Fibroblast of the conjunctiva (primary cell): Measurements from ENCODE around the gene GCK.

Experiments
- DNase-seq: peaks from one replicate; pipeline ENCODE4 v3.0.0-alpha.2; 2010; ENCODE audit warnings: low read depth

The GCK gene

GRCh38 chr7:44222776-44223261 lies 33.6 kb upstream of the GCK start:
- DNase-seq = no peak

- no peak for DNase-seq
Measured at GRCh38 chr7:44222074-44222473, 32.8 kb upstream of the GCK start.

GRCh38 chr7:44221231-44221791 lies 32.1 kb upstream of the GCK start:
- DNase-seq = no peak

- no peak for DNase-seq
Measured at GRCh38 chr7:44220358-44221112, 31.3 kb upstream of the GCK start.

GRCh38 chr7:44220046-44220357 lies 30.8 kb upstream of the GCK start:
- no peak for DNase-seq

GRCh38 chr7:44219371-44220045 lies 30.3 kb upstream of the GCK start:
- no peak for DNase-seq

- no peak for DNase-seq
Measured at GRCh38 chr7:44218418-44219201, 29.4 kb upstream of the GCK start.

- no peak for DNase-seq
Measured at GRCh38 chr7:44217852-44218402, 28.7 kb upstream of the GCK start.

GRCh38 chr7:44217223-44217714 lies 28.0 kb upstream of the GCK start:
- no peak for DNase-seq

GRCh38 chr7:44216521-44217222 lies 27.4 kb upstream of the GCK start:
- DNase-seq = no peak

GRCh38 chr7:44216019-44216418 lies 26.8 kb upstream of the GCK start:
- DNase-seq = no peak

GRCh38 chr7:44215531-44215930 lies 26.3 kb upstream of the GCK start:
- no peak for DNase-seq

- no peak for DNase-seq
Measured at GRCh38 chr7:44213877-44214388, 24.7 kb upstream of the GCK start.

- no peak for DNase-seq
Measured at GRCh38 chr7:44213206-44213876, 24.1 kb upstream of the GCK start.

- no peak for DNase-seq
Measured at GRCh38 chr7:44212581-44213184, 23.4 kb upstream of the GCK start.

GRCh38 chr7:44212018-44212417 lies 22.8 kb upstream of the GCK start:
- DNase-seq = no peak

- DNase-seq = no peak
Measured at GRCh38 chr7:44211126-44211675, 22.0 kb upstream of the GCK start.

GRCh38 chr7:44210107-44210506 lies 20.9 kb upstream of the GCK start:
- no peak for DNase-seq

GRCh38 chr7:44208085-44208484 lies 18.8 kb upstream of the GCK start:
- no peak for DNase-seq

- no peak for DNase-seq
Measured at GRCh38 chr7:44206008-44206407, 16.8 kb upstream of the GCK start.
